KG1 (cell line): ENCODE measurements around the gene KRT20.
"Not testable (repeated sequence)": the region's sequence is repeated elsewhere in the genome, so short reads cannot be mapped to it uniquely, and the experiment has no call there.

Experiments
- DNase-seq: peaks from one replicate; lab custom pipeline; 2025; lab: John Stamatoyannopoulos, UW

The KRT20 gene

DNA sequence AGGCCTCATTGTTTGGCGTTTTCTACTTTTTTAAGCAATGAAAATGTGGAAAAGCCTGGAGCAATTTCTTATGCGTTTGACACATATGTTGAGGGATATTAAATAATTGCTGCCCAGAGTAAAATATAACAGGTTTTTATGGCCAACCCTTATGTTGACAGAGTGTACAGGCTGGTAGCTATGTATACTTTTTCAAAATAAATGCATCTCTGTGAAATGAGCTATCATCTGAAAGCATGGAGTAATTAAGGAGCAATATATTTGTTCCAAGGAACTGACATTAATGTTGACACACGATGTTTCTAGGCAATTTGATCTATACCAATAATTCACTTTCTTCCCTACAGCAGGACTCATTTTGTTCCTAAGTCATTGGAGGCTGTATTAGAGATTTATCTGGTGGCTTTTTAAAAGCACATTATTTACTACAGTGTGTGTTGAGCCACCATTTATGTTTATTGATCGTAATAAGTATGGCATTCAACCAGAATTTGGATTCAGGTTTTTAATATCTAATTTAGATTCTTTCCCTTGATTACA, 11.9 kb upstream of the KRT20 start:
- no peak for DNase-seq

DNA sequence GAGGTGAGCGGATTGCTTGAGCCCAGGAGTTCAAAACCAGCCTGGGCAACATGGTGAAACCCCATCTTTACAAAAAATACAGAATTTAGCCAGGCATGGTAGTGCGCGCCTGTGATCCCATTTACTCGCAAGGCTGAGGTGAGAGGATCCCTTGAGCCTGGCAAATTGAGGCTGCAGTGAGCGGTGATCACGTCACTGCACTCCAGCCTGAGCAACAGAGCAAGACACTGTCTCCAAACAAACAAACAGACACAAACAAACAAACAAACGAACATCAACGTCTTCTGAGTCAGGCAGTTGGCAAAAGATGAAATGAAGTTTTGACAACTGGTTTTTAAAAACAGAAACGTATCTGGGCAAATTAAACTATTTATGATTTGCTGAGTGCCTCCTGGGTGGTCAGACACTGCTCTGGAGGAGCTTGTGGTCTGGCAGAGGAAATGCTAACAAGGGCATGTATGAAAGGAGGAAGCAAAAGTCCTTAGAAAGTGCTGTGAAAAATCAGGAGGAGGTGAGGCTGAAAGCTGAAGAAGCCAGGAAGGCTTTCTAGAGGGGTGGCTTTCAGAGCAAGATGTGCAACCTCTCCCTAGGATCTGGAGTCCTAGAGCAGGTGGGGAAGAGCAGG, 10.2 kb upstream of the KRT20 start:
- no peak for DNase-seq

DNA sequence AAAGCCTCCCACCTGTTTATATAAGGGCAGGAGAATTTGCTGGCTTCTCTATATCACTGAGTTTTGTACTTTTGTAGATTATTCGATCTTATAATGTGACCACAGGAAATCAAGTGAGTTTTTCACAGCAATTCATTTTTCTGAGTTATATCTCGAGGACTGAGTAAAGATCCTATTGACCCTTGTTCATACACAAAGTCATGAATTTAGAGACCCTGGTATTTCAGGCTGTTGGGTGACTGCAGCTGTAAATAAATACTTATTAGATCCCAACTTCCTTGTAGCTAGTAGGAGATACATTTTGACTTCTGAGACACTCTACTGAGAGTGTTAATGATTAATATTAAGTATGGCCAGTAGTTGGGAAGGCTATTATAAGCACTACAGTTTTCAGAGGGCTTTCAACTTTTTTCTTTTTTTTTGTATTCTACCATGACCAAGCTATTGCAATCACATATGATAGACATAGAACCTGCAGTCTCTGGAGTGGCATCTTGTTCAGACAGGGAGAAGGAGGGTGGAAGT, 3.2 kb upstream of the KRT20 start:
- no peak for DNase-seq

DNA sequence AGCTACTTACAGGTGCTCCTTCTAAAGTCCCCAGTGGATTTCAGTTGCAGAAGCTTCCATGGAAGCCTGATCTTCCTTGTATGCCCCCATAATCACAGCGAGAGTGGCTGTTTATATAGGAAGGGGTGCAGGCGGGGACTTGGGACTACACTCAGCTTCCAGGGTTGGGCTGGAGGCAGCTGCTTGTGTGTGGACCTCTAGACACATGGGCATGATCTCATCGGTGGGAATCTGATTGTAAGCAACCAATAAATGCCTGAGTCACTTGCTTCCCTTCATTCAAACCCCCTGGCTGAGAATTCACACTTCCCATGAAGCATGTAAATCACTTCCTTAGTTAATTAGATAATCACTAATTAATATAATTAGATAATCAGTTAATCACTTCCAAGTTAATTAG, 1.0 kb upstream of the KRT20 start:
- DNase-seq, result no peak

DNA sequence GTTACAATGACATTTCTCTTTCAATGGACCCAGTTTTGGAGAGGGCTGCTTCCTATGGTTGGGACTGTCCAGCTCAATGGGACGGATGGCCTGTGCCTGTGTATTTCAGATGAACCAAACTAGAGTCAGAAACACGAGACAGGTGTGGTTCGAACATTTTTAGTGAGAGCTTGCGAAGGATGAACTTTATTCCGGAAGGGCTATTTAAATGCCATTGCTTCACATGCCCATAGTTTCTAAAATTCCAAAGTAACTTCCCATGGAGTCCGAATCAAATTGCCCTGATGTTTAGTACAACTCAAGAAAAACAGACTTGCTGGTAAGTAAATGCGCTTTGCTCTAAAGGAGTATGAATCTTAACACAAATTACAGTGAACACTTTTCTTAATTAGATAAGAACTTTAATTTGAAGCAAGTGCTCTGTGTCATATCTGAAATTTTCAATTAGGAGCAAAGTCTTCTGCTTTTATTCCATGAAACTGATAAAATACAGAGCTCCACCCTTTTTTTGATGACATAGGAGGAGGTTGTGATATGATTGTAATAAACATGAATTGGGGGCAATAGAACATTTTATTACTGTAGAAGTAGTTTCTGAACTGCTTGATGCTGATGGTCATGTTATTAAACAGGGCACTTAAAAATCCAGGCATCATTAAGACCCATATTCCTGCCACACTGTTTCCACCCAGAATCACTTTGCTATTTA, 1.3 kb downstream of the KRT20 start:
- no peak for DNase-seq

DNA sequence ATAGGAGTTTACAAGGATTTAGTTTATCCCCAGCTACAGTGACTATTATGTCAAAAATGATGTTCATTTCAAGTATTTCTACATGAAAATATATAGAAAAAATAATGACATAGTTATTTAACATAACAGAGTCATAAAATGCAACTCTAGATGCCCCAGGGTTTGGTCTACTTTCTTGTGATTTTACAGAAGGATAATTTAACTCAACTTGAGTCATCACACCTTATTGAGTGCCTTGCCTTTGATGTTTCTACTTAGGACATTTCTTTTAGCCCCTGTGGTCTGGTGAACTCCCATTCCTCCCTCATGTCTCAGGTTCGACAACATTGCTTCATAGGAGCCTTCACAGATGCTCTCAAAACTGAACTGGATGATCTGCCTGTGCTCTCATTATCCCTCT, 2.0 kb downstream of the KRT20 start:
- no peak for DNase-seq

DNA sequence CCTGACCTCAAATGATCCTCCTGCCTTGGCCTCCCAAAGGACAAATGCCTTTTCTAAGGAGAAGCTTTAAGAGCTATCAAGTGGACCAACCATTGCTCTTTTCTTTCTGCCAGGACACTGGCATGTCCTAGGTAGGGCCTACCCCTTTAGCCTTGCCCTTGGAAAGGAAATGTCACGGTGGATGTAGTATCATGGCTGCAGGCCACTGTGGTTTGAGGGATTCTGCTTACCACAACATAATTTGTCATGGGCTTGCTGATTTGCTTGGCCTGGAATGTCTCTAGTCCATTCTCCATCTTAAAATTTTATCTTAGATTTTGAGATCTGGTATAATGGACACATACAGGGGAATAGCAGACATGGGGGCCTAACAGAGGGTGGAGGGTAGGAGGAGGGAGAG, 6.0 kb downstream of the KRT20 start:
- DNase-seq, result no peak

DNA sequence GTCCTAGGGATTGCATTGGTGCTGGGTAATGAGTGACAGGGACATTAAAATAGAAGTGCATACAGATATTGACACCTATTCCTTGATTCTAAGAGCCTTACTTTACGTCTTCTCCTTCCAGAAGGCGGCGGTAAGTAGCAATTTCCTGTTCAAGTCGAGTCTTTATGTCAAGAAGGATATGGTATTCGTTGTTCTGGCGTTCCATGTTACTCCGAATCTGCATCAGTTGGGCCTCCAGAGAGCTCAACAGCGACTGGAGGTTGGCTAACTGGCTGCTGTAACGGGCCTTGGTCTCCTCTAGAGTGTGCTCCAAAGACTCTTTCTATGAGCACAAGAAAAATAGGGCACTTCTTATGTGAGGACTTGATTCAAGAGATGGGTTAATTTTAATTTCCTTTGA, 7.0 kb downstream of the KRT20 start:
- DNase-seq, result no peak

DNA sequence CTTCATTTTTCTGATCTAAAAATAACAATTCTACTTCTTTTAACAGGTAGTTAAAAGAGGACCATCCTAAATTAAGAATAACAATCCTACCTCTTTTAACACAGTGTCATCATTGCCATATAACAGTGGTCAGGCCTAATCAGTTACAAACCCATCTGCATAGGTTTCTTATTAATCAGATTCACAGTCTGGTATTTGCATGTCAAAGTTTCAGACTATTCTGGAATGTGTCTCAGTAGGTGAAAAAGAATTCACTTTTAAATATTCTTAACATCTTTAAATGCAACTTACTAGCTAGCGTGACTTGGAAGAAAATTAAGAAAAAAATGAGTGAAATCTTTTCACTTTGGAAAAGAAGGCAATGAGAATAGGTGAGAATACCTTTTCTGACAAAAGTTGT, 11.2 kb downstream of the KRT20 start:
- no peak for DNase-seq

DNA sequence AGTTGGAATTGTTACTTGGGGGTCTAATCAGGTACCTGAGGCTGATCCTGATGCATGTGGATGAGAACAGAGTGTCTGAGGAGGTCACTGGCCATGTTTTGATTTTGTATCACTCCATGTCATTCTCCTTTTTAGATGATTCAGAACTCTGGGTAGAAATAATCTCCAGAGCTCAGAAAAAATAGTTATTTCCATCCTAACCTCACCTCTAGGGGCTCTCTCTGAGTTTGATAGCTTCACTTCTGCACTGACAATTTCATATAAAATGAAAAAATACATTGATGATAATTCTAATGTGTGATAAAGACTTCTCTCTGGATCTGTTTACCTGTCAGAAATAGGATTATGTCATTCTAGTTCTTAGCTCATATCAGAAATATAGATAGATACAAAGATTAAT, 11.8 kb downstream of the KRT20 start:
- DNase-seq, result no peak

DNA sequence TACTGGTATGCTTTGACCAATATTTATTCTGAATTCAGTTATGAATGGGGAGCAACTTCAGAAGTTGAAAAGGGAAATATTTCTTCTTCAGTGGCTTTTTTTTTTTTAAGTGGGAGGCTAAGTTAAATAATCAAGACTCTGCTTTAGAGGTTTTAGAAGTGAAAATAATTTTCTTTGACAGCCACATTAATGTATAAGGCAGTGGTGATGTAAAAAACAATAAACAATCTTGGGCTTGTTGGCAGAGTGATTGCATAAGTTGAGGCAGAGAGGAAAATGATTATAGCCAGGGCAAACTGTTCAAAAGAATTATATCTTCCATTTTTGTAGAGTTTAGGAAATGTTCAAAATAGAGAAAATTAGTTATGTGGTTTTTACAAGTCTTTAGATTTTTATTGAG, 12.6 kb downstream of the KRT20 start:
- DNase-seq, result no peak

DNA sequence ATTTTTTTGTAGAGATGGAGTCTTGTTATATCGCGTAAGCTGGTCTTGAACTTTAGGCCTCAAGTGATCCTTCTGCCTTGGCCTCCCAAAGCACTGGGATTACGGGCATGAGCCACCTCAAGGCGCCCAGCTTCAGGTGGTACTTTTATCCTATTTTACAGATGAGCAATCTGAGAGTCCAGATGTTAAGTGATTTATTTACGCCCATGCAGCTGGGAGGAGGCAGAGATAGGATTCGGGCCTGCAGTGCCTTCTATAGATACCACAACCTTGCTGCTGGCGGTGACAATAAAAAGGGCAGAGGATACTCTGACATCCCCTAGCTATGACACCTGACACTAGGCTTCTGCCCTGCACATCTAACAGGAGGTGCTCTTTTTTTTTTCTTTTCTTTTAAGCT, 13.7 kb downstream of the KRT20 start:
- no peak for DNase-seq

DNA sequence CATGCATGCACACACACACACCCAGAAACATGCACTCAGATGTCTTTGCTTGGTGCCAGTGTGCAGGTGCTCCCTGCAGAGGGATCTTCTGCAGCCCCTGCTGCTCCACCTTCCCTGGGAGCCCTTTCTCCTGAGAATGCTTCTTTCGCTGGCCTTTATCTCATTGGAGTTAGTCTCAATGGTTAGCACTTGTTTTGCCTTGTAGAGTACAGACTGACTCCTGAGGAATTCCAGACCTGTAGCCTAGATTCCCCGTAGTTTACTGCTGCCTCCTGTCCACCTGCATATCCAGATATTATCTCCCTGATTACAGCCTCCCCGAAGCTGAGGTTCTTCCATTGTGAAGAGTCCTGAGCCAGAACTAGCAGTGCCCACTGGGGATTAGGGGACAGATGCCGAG, 14.9 kb downstream of the KRT20 start:
- DNase-seq, result no peak

DNA sequence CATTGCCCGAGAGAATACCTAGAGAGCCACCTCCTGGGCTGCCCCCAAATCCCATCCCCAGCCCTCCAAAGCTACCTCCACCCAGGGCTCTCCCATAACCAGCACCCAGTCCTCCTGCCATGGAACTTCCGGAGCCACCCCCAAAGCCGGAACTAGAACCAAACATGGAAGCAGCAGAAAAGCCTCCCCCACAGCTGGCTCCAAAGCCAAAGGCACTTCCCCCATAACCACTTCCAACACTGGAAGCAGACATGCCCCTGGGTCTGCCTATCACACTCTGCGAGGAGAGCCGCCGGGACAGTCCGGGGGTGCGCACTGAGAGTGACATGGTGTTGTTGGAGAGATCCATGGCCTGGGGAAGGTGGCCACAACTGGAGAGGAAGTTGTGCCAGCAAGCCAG, 18.2 kb downstream of the KRT20 start, which contains the start of gene KRT12:
Gene KRT12, minus strand, starts transcription at position 386 of the 400 bp plus-strand sequence. Its CDS starts 37 bp downstream, at position 349.
- no peak for DNase-seq

DNA sequence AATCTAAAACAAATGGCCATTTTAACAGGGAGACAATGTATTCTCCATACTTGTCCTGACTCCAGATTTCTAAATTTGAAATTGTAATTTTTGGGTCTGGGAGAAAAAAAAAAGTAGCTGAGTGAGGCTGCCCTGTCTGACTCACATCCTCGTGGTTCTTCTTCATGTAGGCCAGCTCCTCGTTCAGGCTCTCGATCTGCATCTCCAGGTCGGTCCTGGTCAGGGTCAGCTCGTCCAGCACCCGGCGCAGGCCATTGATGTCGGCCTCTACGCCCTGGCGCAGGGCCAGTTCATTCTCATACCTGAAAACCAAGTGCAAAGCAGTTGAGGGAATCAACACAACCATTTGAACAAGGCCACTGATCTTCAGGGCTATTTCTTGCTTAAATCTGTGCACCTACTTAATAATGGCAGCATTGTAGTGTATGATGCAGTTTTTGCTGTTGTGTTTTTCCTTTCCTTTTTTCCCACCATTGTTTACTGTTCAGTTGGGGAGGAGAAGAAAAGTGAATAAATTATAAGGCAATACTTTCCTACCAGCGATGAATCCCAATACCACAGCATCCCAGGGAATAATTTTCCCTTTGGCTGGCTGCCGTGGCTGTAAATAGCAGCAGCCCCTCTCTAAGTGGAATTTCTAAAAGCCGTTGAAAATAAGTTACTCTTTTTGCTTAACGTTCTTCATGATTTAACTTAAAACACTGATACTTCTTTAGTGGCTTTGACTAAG, 20.2 kb downstream of the KRT20 start:
- DNase-seq, result no peak

DNA sequence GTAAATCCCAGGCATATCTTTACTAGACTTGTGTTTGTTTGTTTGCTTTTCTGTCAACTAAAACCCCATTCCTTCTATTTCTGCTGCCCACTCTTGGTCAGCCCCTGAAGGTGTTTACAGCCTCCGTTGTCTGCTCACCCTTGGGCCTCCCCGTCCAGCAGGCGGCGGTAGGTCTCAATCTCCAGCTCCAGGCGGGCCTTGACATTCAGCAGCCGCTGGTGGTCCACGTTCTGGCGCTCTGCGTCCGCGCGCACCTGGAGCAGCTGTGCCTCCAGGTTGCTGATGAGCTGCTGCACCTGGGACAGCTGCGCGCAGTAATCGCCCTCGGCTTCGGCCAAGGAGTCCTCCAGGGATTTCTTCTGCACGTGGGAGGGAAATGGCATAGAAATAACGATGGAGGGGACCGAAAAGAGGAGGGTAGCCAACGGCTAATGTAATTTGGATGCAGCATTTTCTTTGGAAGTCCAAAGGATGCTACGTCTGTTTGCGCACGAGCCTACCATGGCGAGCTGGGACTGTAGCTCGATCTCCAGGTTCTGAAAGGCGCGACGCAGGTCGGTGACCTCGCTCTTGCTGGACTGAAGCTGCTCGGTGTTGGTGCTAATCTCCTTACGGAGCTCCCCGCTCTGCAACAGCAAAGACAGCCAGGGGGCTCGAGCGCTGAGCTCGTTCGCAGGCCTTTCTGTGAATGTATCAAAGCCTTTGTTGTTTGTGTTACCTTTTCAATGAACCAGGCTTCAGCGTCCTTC, 21.9 kb downstream of the KRT20 start:
- DNase-seq, result no peak

DNA sequence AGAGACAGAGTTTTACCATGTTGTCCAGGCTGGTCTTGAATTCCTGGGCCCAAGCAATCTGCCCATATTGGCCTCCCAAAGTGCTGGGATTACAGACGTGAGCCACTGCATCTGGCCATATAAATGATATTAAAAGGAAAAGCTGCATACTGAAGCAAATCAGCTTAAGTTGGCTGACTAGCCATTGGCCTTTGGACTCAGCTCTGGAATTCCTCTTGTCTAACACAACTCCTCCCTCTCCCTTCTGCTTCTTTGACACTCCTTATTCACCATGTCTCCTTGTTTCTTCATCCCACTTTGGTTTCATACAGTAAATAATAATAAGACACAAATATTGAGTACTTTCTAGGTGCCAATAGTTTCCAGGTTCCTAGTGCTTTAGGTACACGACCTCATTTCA, 25.5 kb downstream of the KRT20 start:
- no peak for DNase-seq

DNA sequence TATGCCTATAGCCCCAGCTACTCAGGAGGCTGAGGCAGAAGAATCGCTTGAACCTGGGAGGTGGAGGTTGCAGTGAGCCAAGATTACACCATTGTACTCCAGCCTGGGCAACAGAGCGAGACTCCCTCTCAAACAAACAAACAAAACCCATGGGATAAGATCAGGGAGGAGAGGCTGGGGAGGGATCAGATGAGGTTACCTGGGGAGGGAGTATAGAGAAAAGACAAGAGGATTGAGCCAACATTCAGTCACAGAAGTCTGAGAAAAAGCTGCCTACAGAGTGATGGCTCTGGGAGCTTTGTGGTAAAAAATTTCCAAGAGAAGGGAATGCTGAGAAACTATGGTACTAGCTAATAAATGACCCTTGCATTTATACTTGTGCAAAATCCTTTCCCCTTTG, 26.4 kb downstream of the KRT20 start:
- not testable (repeated sequence) for DNase-seq

DNA sequence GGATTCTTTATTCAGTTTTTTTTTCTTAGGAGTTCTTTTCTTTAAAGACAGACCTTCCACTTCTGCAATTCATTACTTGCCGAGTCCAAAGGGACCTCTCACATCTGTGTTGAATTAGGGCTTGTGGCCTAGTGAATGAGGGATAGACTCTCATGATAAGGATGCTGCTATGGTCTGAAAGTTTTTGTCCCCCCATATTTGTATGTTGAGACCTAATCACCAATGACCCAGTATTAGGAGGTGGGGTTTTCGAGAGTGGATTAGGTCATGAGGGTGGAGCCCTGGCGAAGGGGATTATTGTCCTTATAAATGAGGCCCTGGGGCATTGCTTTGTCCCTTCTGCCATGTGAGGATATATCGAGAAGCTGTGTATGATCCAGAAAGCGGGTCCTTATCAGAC, 27.5 kb downstream of the KRT20 start:
- no peak for DNase-seq

DNA sequence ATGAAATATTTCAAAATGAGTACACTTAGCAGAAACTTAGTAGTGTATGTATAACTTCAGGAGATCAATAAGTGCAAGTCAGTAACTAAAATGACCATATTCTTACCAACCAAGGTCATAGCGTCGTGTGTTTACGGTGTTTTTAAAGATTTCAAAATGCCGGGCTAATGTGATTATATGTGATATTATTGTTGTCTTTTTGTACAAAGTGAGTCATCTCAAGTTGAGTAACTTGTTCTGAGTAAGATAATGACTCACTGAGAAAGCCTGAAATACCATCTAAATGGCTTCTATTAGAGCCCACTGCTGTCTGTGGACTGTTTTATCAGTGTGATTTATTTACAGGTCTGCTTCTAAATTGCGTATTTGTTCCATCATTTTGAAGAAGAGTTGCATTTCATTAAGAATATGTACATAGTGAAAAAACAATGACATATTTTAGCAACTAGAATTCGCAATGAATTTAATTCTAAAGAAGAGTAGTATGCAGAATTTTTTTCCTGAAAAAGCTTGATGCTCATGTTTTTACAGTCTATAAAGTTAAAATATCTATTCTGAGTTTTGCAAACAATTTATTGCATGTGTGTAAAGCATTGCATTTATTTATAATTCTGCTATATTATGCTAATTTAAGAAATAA, 30.7 kb downstream of the KRT20 start:
- no peak for DNase-seq

DNA sequence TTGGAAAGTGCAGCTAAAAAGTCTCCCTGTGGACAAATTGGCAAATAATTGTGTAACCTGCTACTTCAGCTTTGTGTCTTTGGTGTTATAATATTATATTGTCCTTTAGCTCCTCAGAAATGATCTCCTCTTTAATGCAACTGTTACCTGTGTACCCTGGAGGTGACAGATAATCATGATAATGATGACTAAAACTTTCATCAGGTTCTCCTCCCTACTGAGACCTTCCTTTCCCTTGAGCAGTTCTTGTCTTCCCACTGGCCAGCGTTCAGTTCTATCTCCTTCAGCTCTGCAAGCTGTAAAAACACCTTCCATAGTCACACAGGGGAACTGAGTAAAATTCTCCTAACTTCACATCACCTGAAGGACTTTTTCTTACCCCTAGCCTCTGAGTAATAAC, 32.7 kb downstream of the KRT20 start:
- DNase-seq, result no peak
